Astrocyte (in vitro differentiated cells and primary cell): Measurements from ENCODE around the gene AQP6. TPM values are rescaled to one million over a fixed set of nuclear protein-coding genes. Genes with fewer than 3 reads are reported as not detected.

Source experiments
- DNase-seq: peaks from one replicate; pipeline ENCODE4 v3.0.0-alpha.2; 2010; ENCODE audit warnings: low read depth
- FAIRE-seq: peaks from 2 replicates; lab custom pipeline; 2011; peaks lifted over from hg19 to GRCh38; lab: Jason Lieb, UNC
- H2AFZ ChIP-seq: 2 replicates; pipeline ENCODE4 v1.6.0; 2012; ENCODE audit warnings: low read depth, low read length, inconsistent platforms
- H3K27ac ChIP-seq: 2 replicates; pipeline ENCODE4 v1.5.1; 2011; ENCODE audit warnings: low read depth, low read length, inconsistent platforms
- H3K27me3 ChIP-seq: 2 replicates; pipeline ENCODE4 v1.6.0; 2011; ENCODE audit warnings: low read length, inconsistent platforms; ENCODE audit not compliant: insufficient read depth
- H3K36me3 ChIP-seq: 2 replicates; pipeline ENCODE4 v1.5.1; 2011; ENCODE audit warnings: low read length, inconsistent platforms; ENCODE audit not compliant: insufficient read depth
- H3K4me1 ChIP-seq: 2 replicates; pipeline ENCODE4 v1.5.1; 2011; ENCODE audit warnings: low read length, inconsistent platforms; ENCODE audit not compliant: insufficient read depth
- H3K4me2 ChIP-seq: 2 replicates; pipeline ENCODE4 v1.6.0; 2012; ENCODE audit warnings: low read length, inconsistent platforms
- H3K4me3 ChIP-seq: 2 replicates; pipeline ENCODE4 v1.5.1; 2011; ENCODE audit warnings: low read depth, mild to moderate bottlenecking, low read length, inconsistent platforms; ENCODE audit not compliant: insufficient read depth
- H3K79me2 ChIP-seq: 2 replicates; pipeline ENCODE4 v1.6.0; 2012; ENCODE audit warnings: mild to moderate bottlenecking, low read length, inconsistent platforms; ENCODE audit not compliant: insufficient read depth
- H3K9ac ChIP-seq: 2 replicates; pipeline ENCODE4 v1.6.0; 2012; ENCODE audit warnings: mild to moderate bottlenecking, low read length, inconsistent platforms
- H3K9me3 ChIP-seq: 2 replicates; pipeline ENCODE4 v1.5.1; 2012; ENCODE audit warnings: low read depth, mild to moderate bottlenecking, low read length, inconsistent platforms; ENCODE audit not compliant: insufficient read depth
- H4K20me1 ChIP-seq: 2 replicates; pipeline ENCODE4 v1.6.0; 2012; ENCODE audit warnings: low read length, inconsistent platforms; ENCODE audit not compliant: insufficient read depth
- H3K27ac Mint-ChIP-seq: one replicate; pipeline ENCODE4 v1.8.0; 2021; ENCODE audit warnings: mild to moderate bottlenecking, mixed read lengths; ENCODE audit not compliant: unreplicated experiment
- H3K27me3 Mint-ChIP-seq: one replicate; pipeline ENCODE4 v1.8.0; 2021; ENCODE audit warnings: low read depth, mixed read lengths; ENCODE audit not compliant: unreplicated experiment
- H3K36me3 Mint-ChIP-seq: one replicate; pipeline ENCODE4 v1.8.0; 2021; ENCODE audit warnings: low read depth, mixed read lengths; ENCODE audit not compliant: unreplicated experiment
- H3K4me1 Mint-ChIP-seq: one replicate; pipeline ENCODE4 v1.8.0; 2021; ENCODE audit warnings: low read depth, mixed read lengths; ENCODE audit not compliant: unreplicated experiment
- H3K4me3 Mint-ChIP-seq: one replicate; pipeline ENCODE4 v1.8.0; 2021; ENCODE audit warnings: mild to moderate bottlenecking, moderate library complexity, mixed read lengths; ENCODE audit not compliant: unreplicated experiment
- H3K9me3 Mint-ChIP-seq: one replicate; pipeline ENCODE4 v1.8.0; 2021; ENCODE audit warnings: mild to moderate bottlenecking, mixed read lengths; ENCODE audit not compliant: unreplicated experiment
- CTCF ChIP-seq: IDR thresholded peaks from 2 replicates; pipeline ENCODE4 v1.5.1; 2011; ENCODE audit warnings: low read depth, mild to moderate bottlenecking, inconsistent platforms, low read length, moderate library complexity; ENCODE audit not compliant: insufficient read depth
- EZH2 ChIP-seq: IDR thresholded peaks from 2 replicates; pipeline ENCODE4 v1.6.1; 2012; ENCODE audit warnings: mild to moderate bottlenecking, low read length, inconsistent platforms; ENCODE audit not compliant: insufficient read depth
- total RNA-seq: library from RNA; stranded (reverse); gene quantifications from 2 replicates; pipeline ENCODE4 v1.2.1, GENCODE V29; 2021

The AQP6 gene
- total RNA-seq, 1 donor from 2014 or later = not detected

- Histone ChIP-seq H3K4me1 (peaks cover 8% of the 10 kb centered on the region), H3K9ac (no peak overlapping the region), H3K4me2 (no peak overlapping the region), H2AFZ (no peak overlapping the region), H3K27me3 (peaks cover 51% of the 10 kb centered on the region), H4K20me1 (peaks cover 4% of the 10 kb centered on the region), H3K4me3 (no peak overlapping the region), H3K27ac (no peak overlapping the region), H3K79me2 (no peaks in the 10 kb centered on the region), H3K36me3 (no peaks in the 10 kb centered on the region), H3K9me3 (no peaks in the 10 kb centered on the region)
- TF ChIP-seq EZH2 (no peak), CTCF (no peak)
- H3K27me3 Mint-ChIP-seq = peaks cover 63% of the 10 kb centered on the region
- DNase-seq (no peak), FAIRE-seq (no peak)
- peaks cover 2% of the 10 kb centered on the region for H3K9me3 Mint-ChIP-seq
- peaks cover 9% of the 10 kb centered on the region for H3K36me3 Mint-ChIP-seq
- H3K27ac Mint-ChIP-seq = no peak overlapping the region
- peaks cover 11% of the 10 kb centered on the region for H3K4me1 Mint-ChIP-seq
- no peak overlapping the region for H3K4me3 Mint-ChIP-seq
Observed at GRCh38 chr12:49956663-49957569, 15.8 kb upstream of the AQP6 start.

GRCh38 chr12:49957570-49957967 lies 15.2 kb upstream of the AQP6 start:
- Histone ChIP-seq H3K4me1 (peaks cover 8% of the 10 kb centered on the region), H3K9ac (no peak overlapping the region), H2AFZ (no peak overlapping the region), H3K27ac (no peak overlapping the region), H3K4me3 (no peak overlapping the region), H3K36me3 (no peaks in the 10 kb centered on the region), H3K4me2 (no peak overlapping the region), H3K9me3 (no peaks in the 10 kb centered on the region), H3K27me3 (peaks cover 51% of the 10 kb centered on the region), H3K79me2 (no peaks in the 10 kb centered on the region), H4K20me1 (peaks cover 4% of the 10 kb centered on the region)
- Mint-ChIP-seq H3K36me3 (peaks cover 9% of the 10 kb centered on the region), H3K4me3 (no peak overlapping the region), H3K27me3 (peaks cover 58% of the 10 kb centered on the region), H3K4me1 (peaks cover 11% of the 10 kb centered on the region), H3K9me3 (peaks cover 2% of the 10 kb centered on the region), H3K27ac (no peak overlapping the region)
- no peak for FAIRE-seq
- no peak for DNase-seq
- TF ChIP-seq CTCF = no peak
- TF ChIP-seq EZH2 = no peak
